ENCODE measurements around the gene NXF1.
"Not testable (repeated sequence)": the region's sequence is repeated elsewhere in the genome, so short reads cannot be mapped to it uniquely, and the experiment has no call there.

The NXF1 gene

GRCh38 chr11:62787005-62787759 lies 18.1 kb downstream of the NXF1 start, which contains the start of gene TMEM179B:
TSS of gene TMEM179B (plus strand) at chr11:62787402. CDS start at chr11:62787432, 30 bp downstream.
- FAIRE-seq (peak; percentile 68), DNase-seq (ENCODE audit: low spot score) (peak; percentile 96)

- FAIRE-seq (no peak), DNase-seq (ENCODE audit: low spot score) (peak; percentile 90)
These were observed 18.8 kb downstream of the NXF1 start for GRCh38 chr11:62786318-62787004.

DNA sequence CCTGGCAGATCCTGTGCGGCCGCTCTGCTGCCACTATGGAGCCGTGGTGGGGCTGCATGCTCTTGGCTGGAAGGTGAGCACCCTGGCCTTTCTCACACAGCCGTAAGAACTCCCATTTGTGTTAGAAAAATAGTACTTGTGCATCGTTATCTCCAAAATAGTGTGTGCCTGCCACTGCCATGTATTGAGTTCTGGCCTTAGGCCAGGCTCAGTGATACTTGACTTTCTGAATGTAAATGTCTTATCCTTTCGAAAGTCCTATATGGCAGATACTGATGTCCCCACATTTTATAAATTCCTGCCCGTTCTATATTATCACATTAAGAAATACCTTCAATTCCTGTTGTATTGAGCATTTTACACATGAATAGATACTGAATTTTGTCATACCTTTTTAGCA lies 22.5 kb downstream of the NXF1 start:
- FAIRE-seq (no peak), DNase-seq (ENCODE audit: low spot score) (no peak)

DNA sequence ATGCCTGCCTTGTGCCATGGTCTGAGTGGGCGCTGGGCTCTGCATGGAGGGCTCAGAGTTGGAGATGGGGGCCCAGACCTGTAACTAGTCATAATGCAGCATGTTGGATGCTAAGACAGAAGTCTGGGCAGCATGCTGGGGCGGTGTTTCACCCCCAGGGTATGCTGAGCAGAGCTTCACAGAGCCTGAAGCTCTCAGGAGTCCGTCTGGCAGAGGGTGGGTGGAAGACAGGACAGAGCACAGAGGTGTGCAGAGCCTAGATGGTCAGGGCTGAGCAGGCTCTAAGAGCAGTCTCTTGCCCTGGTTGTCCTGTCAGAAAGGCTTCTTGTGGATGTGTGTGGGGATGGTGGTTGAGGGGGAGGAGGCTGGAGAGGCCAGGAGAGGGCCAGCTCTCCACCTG lies 26.8 kb downstream of the NXF1 start:
- DNase-seq (ENCODE audit: low spot score) (no peak), FAIRE-seq (no peak)

DNA sequence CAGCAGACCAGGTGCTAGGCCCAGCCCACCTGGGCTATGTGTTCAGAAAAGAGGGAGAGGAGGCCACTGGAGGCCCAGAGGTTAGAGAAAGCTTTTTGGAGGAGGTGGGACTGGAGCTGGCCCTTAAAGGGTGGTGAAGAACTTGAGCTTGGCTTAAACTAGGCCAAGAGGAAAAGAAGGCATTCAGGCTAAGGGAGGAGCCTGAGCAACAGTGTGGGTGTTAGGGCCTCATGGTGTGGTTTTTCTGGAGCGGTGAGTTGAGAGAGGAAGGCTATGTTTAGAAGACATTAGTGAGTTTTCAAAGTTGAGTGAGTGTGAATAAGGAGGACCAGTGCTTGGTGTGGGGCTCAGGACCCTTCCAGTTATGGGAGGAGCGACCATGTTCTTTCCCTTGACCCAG lies 27.9 kb downstream of the NXF1 start:
- FAIRE-seq (no peak), DNase-seq (ENCODE audit: low spot score) (no peak)

- DNase-seq (ENCODE audit: low spot score) (no peak), FAIRE-seq (no peak)
These were observed 29.6 kb downstream of the NXF1 start for GRCh38 chr11:62775646-62776045.

DNA sequence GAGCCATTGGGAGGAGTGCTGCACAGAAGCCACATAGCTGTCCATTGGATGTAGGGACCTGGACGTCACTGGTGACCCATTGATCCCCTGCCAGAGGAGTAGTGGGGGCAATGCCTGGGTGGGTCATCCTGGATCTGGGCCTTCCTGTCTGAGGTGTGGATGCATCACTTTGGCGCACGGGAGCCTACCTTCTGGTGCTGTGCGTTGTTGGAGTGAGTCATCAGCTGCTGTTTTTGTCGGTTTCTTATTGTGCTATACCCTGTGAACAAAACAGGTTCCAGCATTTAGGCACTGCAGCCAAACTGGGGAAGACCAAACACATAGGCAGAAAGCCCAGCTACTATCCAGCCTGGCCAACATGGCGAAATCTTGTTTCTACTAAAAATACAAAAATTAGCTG lies 30.8 kb downstream of the NXF1 start:
- FAIRE-seq (no peak), DNase-seq (ENCODE audit: low spot score) (no peak)

GRCh38 chr11:62771144-62772021 lies 33.9 kb downstream of the NXF1 start, which contains the start of gene TAF6L:
TSS of gene TAF6L (plus strand) at chr11:62771396. CDS start at chr11:62775784, 4,388 bp downstream.
- DNase-seq (ENCODE audit: low spot score) (peak; percentile 97), FAIRE-seq (peak; percentile 58)

GRCh38 chr11:62770778-62771143 lies 34.5 kb downstream of the NXF1 start:
- DNase-seq (ENCODE audit: low spot score) (peak; percentile 33), FAIRE-seq (no peak)

- not testable (repeated sequence) for DNase-seq (ENCODE audit: low spot score)
These were observed 44.4 kb downstream of the NXF1 start for GRCh38 chr11:62760867-62761227.

DNA sequence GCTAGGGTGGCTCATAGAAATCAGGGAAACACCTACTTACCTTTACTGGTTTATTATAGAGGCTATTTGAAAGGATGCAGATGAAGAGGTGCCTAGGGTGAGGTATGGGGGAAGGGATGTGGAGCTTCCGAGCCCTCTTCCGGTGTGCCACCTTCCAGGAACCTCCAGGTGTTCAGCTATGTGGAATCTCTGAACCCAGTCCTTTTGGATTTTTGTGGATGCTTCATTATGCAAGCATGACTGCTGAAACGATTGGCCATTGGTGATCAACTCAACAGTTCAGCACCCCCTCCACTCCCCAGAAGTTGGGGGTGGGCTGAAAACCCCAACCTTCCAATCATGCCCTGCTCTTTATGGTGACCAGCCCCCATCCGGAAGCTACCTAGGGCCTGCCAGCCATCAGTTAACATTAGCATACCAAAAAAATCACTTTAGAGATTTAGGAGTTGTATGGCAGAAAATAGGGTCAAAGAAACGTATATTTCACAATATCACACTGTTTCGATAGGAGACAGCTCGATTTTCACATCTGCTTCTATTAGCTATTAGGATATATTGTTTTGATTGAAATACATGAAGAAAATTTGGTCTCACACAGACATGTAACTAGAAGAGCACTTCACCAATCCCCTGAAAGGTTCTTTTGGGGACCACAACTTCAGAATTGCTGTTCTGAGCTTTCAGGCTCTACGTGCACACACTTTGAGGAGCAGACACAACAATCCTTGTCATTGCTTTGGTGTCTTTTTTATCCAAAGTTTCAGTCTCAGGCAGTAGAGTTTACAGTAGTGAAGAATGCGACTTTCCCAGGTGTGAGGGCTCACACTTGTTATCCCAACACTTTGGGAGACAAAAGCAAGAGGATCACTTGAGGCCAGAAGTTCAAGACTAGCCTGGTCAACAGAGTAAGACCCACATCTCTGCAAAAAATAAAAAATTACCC lies 47.1 kb downstream of the NXF1 start:
- FAIRE-seq (no peak), DNase-seq (ENCODE audit: low spot score) (no peak)

More at GRCh38 chr11:62760867-62761227, 44.4 kb downstream of the NXF1 start:
- FAIRE-seq = not testable (repeated sequence)

DNA sequence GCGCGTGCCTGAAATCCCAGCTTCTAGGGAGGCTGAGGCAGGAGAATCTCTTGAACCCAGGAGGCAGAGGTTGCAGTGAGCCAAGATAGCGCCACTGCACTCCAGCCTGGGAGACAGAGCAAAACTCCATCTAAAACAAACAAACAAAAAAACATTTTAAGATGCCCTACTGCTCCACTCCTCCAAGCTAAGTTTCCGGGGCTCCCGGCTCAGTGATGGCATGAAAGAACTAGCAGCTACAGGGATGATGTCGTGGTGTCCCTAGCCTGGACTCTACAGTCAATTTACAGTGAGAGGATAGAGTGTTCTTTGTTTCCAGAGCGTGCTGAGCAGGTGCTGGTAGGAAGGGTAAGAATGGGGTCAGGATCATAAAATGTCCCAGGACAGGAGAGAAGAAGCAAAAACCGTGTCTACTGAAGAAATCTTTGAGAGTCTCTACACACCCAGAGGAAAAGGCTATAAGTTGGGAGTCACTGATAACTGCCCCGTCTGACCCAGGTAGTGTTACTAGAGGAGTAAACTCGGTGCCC lies 50.1 kb downstream of the NXF1 start:
- FAIRE-seq = no peak
- DNase-seq (ENCODE audit: low spot score) = no peak

GRCh38 chr11:62753736-62754603 lies 51.3 kb downstream of the NXF1 start, which contains the start of gene ZBTB3:
TSS of gene ZBTB3 (minus strand) at chr11:62754160. CDS start at chr11:62753664, 496 bp downstream.
- DNase-seq (ENCODE audit: low spot score) = peak; percentile 96
- peak; percentile 35 for FAIRE-seq

GRCh38 chr11:62752994-62753735 lies 52.1 kb downstream of the NXF1 start:
- DNase-seq (ENCODE audit: low spot score) (no peak), FAIRE-seq (no peak)

- no peak for FAIRE-seq
- DNase-seq (ENCODE audit: low spot score) = no peak
These were observed 53.0 kb downstream of the NXF1 start for GRCh38 chr11:62752177-62752785.

GRCh38 chr11:62749931-62750330 lies 55.3 kb downstream of the NXF1 start:
- FAIRE-seq; DNase-seq (ENCODE audit: low spot score): not testable (repeated sequence)

GRCh38 chr11:62747475-62748160 lies 57.6 kb downstream of the NXF1 start:
- no peak for DNase-seq (ENCODE audit: low spot score)
- FAIRE-seq = no peak
